Body of pancreas (tissue), 4 donors: Measurements from ENCODE around the gene RTL1.

Source experiments
- CTCF ChIP-seq, 7 experiments: fragments of 450-650 bp in 4 of 7; fragments of 200-600 bp in 3 of 7; sonication (generic) in 3 of 7; IDR thresholded peaks; one replicate each; pipeline ENCODE4 v1.5.1; 2016 to 2019; ENCODE audit warnings: antibody characterized with exemption in 7 of 7
- POLR2A ChIP-seq, 3 donors: fragments of 450-650 bp; IDR thresholded peaks; one replicate each; pipeline ENCODE4 v1.6.1; 2016; ENCODE audit warnings: antibody characterized with exemption in 3 of 3, mild to moderate bottlenecking in 2 of 3

GRCh38 chr14:100900837-100901390 is 2.6 kb downstream of the RTL1 start:
- TF ChIP-seq CTCF (IDR thresholded peaks at IDR 0.05) (peak in 3 of 7 experiments; percentile 38 to 41 (median 39)), POLR2A (IDR thresholded peaks at IDR 0.05) (no peak)
